SK-N-SH (cell line): Measurements from ENCODE around the gene R3HDM2. TPM values are rescaled to one million over a fixed set of nuclear protein-coding genes. Genes with fewer than 3 reads are reported as not detected.

Source experiments
- CTCF ChIA-PET: fragments of 300-600, 350-600 bp; formaldehyde crosslinking; extraction: SDS; loops from one replicate; lab custom pipeline; 2021; lab: Yijun Ruan, JAX
- POLR2A ChIA-PET: fragments of 350-600 bp; sonication (Branson Sonifier 250); formaldehyde crosslinking; extraction: SDS; loops from one replicate; lab custom pipeline; 2020; ENCODE audit warnings: antibody characterized with exemption, inconsistent platforms; lab: Yijun Ruan, JAX
- DNase-seq: peaks from one replicate; pipeline ENCODE4 v3.0.0; 2012
- H2AFZ ChIP-seq: fragments of 200-600 bp; sonication (generic); 2 replicates; pipeline ENCODE4 v1.8.1; 2016; ENCODE audit warnings: antibody characterized with exemption, mild to moderate bottlenecking, low read depth
- H3F3A ChIP-seq: fragments of 200-600 bp; sonication (generic); replicated peaks from 2 replicates; pipeline ENCODE3; 2016; ENCODE audit warnings: antibody characterized with exemption, mild to moderate bottlenecking; ENCODE audit not compliant: insufficient read depth
- H3K27ac ChIP-seq, 2 experiments: fragments of 200-500 bp in 1 of 2; fragments of 200-600 bp in 1 of 2; sonication (Bioruptor generic) in 1 of 2; sonication (generic), shearing (Covaris generic) in 1 of 2; 2 replicates each; pipeline versions ENCODE4 v1.5.1 to v1.6.1; 2014 to 2016; ENCODE audit warnings: low read depth in 2 of 2, inconsistent platforms in 1 of 2, low read length in 1 of 2, mild to moderate bottlenecking in 1 of 2, mixed read lengths in 1 of 2
- H3K27me3 ChIP-seq: fragments of 200-600 bp; sonication (generic), shearing (Covaris generic); 2 replicates; pipeline ENCODE4 v1.6.1; 2016; ENCODE audit warnings: mixed run types; ENCODE audit not compliant: insufficient read depth
- H3K36me3 ChIP-seq, 2 experiments: fragments of 200-500 bp in 1 of 2; fragments of 200-600 bp in 1 of 2; sonication (Bioruptor generic) in 1 of 2; sonication (generic) in 1 of 2; replicated peaks in 1 of 2; 2 replicates each; pipeline versions ENCODE3 to v1.5.1; 2014 to 2016; ENCODE audit warnings: low read length in 1 of 2, mild to moderate bottlenecking in 1 of 2; ENCODE audit not compliant: insufficient read depth in 2 of 2, control insufficient read depth in 1 of 2
- H3K4me1 ChIP-seq, 2 experiments: fragments of 200-500 bp in 1 of 2; fragments of 200-600 bp in 1 of 2; sonication (Bioruptor generic) in 1 of 2; sonication (generic), shearing (Covaris generic) in 1 of 2; 2 replicates each; pipeline versions ENCODE4 v1.5.1 to v1.6.1; 2014 to 2016; ENCODE audit warnings: low read depth in 1 of 2, low read length in 1 of 2, mixed run types in 1 of 2; ENCODE audit not compliant: insufficient read depth in 2 of 2, control insufficient read depth in 1 of 2
- H3K4me2 ChIP-seq: fragments of 200-600 bp; sonication (generic), shearing (Covaris generic); 2 replicates; pipeline ENCODE4 v1.6.1; 2017; ENCODE audit warnings: mixed run types
- H3K4me3 ChIP-seq, 2 experiments: fragments of 200-500 bp in 1 of 2; fragments of 200-600 bp in 1 of 2; sonication (Bioruptor generic) in 1 of 2; sonication (generic), shearing (Covaris generic) in 1 of 2; 2 replicates each; pipeline versions ENCODE4 v1.5.1 to v1.8.1; 2014 to 2016; ENCODE audit warnings: low read depth in 2 of 2, inconsistent platforms in 1 of 2, low read length in 1 of 2, mild to moderate bottlenecking in 1 of 2, mixed read lengths in 1 of 2, moderate library complexity in 1 of 2
- H3K79me2 ChIP-seq: fragments of 200-600 bp; sonication (generic); 2 replicates; pipeline ENCODE4 v1.8.1; 2017; ENCODE audit warnings: mild to moderate bottlenecking; ENCODE audit not compliant: insufficient read depth
- H3K9ac ChIP-seq: fragments of 200-600 bp; sonication (generic); 2 replicates; pipeline ENCODE4 v1.6.1; 2017; ENCODE audit warnings: mixed run types
- H3K9me2 ChIP-seq: fragments of 200-600 bp; sonication (generic); 2 replicates; pipeline ENCODE4 v1.6.1; 2017; ENCODE audit warnings: mixed run types
- H3K9me3 ChIP-seq: fragments of 200-600 bp; sonication (generic); 2 replicates; pipeline ENCODE4 v1.6.1; 2017; ENCODE audit warnings: mixed run types, mild to moderate bottlenecking, moderate library complexity
- H4K20me1 ChIP-seq: fragments of 200-600 bp; sonication (generic); 2 replicates; pipeline ENCODE4 v1.6.1; 2017; ENCODE audit warnings: mild to moderate bottlenecking, mixed run types; ENCODE audit not compliant: insufficient read depth
- FOSL2 ChIP-seq: IDR thresholded peaks from 2 replicates; pipeline ENCODE4 v1.4.0; 2012; ENCODE audit warnings: low read depth, mild to moderate bottlenecking, moderate library complexity, borderline replicate concordance
- FOXJ3 ChIP-seq: sonication (generic); formaldehyde crosslinking; IDR thresholded peaks from 2 replicates; pipeline ENCODE4 v1.5.1; 2020; ENCODE audit warnings: mild to moderate bottlenecking, missing genetic modification reagents
- GATA2 ChIP-seq: sonication (generic); formaldehyde crosslinking; IDR thresholded peaks from 2 replicates; pipeline ENCODE4 v1.5.0; 2020; ENCODE audit warnings: mild to moderate bottlenecking, missing genetic modification reagents
- IRF3 ChIP-seq: fragments of 150-350 bp; IDR thresholded peaks from 2 replicates; pipeline ENCODE4 v1.6.1; 2016; ENCODE audit warnings: mild to moderate bottlenecking, low read depth, low read length
- JUND ChIP-seq: IDR thresholded peaks from 2 replicates; pipeline ENCODE4 v1.4.0; 2012
- NRF1 ChIP-seq: IDR thresholded peaks from 2 replicates; pipeline ENCODE4 v1.6.1; 2012; ENCODE audit warnings: low read depth, mild to moderate bottlenecking, low read length
- RAD21 ChIP-seq: IDR thresholded peaks from 2 replicates; pipeline ENCODE4 v1.6.1; 2012; ENCODE audit warnings: mild to moderate bottlenecking, low read length
- REST ChIP-seq: IDR thresholded peaks from 2 replicates; pipeline ENCODE4 v1.6.1; 2012; ENCODE audit warnings: mild to moderate bottlenecking, low read depth, low read length, moderate library complexity
- YY1 ChIP-seq: IDR thresholded peaks from 2 replicates; pipeline ENCODE4 v1.4.0; 2012; ENCODE audit warnings: low read depth, mild to moderate bottlenecking
- WGBS: methylation state at CpG from one replicate; pipeline ENCODE4 v1.1.6; 2017; ENCODE audit warnings: low lambda C conversion rate; 5-methylcytosine and 5-hydroxymethylcytosine counted together
- polyA plus RNA-seq, 3 experiments: library from polyadenylated mRNA; depleted of rRNA; stranded (reverse); fragments of >200 nt; gene quantifications; 2 replicates each; pipeline ENCODE4 v1.2.3, GENCODE V29; 2012
- TF ChIP-seq, protein P1 (sequence below): IDR thresholded peaks from 2 replicates; pipeline ENCODE4 v1.4.0; 2012; ENCODE audit warnings: low read depth, borderline replicate concordance
- TF ChIP-seq, protein P2 (sequence below): fragments of 200-600 bp; sonication (generic); IDR thresholded peaks from 2 replicates; pipeline ENCODE4 v1.6.1; 2017; ENCODE audit warnings: antibody characterized with exemption, mild to moderate bottlenecking, moderate library complexity
- TF ChIP-seq, protein P3 (sequence below): IDR thresholded peaks from 2 replicates; pipeline ENCODE4; 2012

The R3HDM2 gene
- polyA plus RNA-seq, 1 of the 3 experiments (the other 2 are of a cell fraction) = 23.1 TPM

DNA sequence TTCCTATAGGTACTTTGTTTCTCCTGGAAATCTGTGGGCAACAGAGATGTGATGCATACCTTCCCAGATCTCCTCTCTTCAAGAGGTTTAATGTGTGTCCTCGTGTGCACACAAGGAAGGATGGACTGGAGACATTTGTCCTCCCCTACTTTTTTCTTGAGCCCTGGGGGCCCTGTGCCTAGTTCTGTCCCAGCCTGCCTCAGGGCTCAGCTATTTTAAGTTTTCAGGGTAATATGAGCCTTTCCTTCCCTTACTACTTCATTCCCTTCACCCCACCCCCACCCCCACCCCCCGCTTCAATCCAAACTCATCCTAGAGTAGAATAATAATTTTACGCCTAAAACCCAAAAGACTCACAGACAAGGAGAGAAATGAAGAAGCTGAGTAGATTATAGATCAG is 180.3 kb downstream of the R3HDM2 start:
- peaks cover 4 to 9% of the 10 kb centered on the region in 2 experiments for H3K36me3 ChIP-seq
- no peak for DNase-seq
- H2AFZ ChIP-seq = no peak overlapping the region
- no peaks in the 10 kb centered on the region for H3K9me3 ChIP-seq
- no peak overlapping the region for H3K4me3 ChIP-seq
- CTCF ChIA-PET = interaction anchor here (1.0 to 31.5 kb wide), 10 partner anchors 10 to 209 kb away, joined by 3 to 937 read pairs (median 10); partner anchors contain the start of genes GLI1 and NXPH4
- H3K4me2 ChIP-seq = no peak overlapping the region
- no peaks in the 10 kb centered on the region for H3K9me2 ChIP-seq
- TF ChIP-seq, protein P1, sequence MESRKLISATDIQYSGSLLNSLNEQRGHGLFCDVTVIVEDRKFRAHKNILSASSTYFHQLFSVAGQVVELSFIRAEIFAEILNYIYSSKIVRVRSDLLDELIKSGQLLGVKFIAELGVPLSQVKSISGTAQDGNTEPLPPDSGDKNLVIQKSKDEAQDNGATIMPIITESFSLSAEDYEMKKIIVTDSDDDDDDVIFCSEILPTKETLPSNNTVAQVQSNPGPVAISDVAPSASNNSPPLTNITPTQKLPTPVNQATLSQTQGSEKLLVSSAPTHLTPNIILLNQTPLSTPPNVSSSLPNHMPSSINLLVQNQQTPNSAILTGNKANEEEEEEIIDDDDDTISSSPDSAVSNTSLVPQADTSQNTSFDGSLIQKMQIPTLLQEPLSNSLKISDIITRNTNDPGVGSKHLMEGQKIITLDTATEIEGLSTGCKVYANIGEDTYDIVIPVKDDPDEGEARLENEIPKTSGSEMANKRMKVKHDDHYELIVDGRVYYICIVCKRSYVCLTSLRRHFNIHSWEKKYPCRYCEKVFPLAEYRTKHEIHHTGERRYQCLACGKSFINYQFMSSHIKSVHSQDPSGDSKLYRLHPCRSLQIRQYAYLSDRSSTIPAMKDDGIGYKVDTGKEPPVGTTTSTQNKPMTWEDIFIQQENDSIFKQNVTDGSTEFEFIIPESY = no peak
- TF ChIP-seq JUND = no peak
- TF ChIP-seq REST = no peak
- TF ChIP-seq, protein P2, sequence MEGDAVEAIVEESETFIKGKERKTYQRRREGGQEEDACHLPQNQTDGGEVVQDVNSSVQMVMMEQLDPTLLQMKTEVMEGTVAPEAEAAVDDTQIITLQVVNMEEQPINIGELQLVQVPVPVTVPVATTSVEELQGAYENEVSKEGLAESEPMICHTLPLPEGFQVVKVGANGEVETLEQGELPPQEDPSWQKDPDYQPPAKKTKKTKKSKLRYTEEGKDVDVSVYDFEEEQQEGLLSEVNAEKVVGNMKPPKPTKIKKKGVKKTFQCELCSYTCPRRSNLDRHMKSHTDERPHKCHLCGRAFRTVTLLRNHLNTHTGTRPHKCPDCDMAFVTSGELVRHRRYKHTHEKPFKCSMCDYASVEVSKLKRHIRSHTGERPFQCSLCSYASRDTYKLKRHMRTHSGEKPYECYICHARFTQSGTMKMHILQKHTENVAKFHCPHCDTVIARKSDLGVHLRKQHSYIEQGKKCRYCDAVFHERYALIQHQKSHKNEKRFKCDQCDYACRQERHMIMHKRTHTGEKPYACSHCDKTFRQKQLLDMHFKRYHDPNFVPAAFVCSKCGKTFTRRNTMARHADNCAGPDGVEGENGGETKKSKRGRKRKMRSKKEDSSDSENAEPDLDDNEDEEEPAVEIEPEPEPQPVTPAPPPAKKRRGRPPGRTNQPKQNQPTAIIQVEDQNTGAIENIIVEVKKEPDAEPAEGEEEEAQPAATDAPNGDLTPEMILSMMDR = no peak
- no peak for TF ChIP-seq GATA2 (CRISPR knock-in tag)
- no peaks in the 10 kb centered on the region for H3K27me3 ChIP-seq
- WGBS = 95% methylated on average over 3 of the region's 3 CpGs
- no peaks in the 10 kb centered on the region for H3K79me2 ChIP-seq
- H3K27ac ChIP-seq = no peak overlapping the region
- POLR2A ChIA-PET = no interaction called here
- H3K9ac ChIP-seq = no peak overlapping the region
- no peaks in the 10 kb centered on the region for H4K20me1 ChIP-seq
- H3K4me1 ChIP-seq = no peaks in the 10 kb centered on the region
- H3F3A ChIP-seq = no peaks in the 10 kb centered on the region

GRCh38 chr12:57248934-57249742 is 181.7 kb downstream of the R3HDM2 start:
- Histone ChIP-seq H3K4me1 (no peaks in the 10 kb centered on the region; a peak in 1 of 4 replicates), H3K4me2 (no peak overlapping the region), H3K9ac (no peak overlapping the region), H3K27ac (no peak overlapping the region), H4K20me1 (no peaks in the 10 kb centered on the region), H3F3A (peaks cover 3% of the 10 kb centered on the region), H3K9me2 (no peaks in the 10 kb centered on the region), H3K4me3 (no peak overlapping the region), H3K27me3 (no peaks in the 10 kb centered on the region), H2AFZ (no peak overlapping the region), H3K9me3 (no peaks in the 10 kb centered on the region), H3K79me2 (no peaks in the 10 kb centered on the region), H3K36me3 (peaks cover 0 to 3% of the 10 kb centered on the region in 2 experiments)
- ChIA-PET POLR2A (interaction anchor here (0.5 kb wide), 1 partner anchor 9 kb away, joined by 3 read pairs; no protein-coding TSS in a partner anchor), CTCF (interaction anchor here (0.7 to 31.5 kb wide), 10 partner anchors 8 to 210 kb away, joined by 3 to 937 read pairs (median 8); partner anchors contain the start of genes GLI1 and NXPH4)
- WGBS = 86% methylated on average over 7 of the region's 7 CpGs
- no peak for DNase-seq
- TF ChIP-seq, protein P3, sequence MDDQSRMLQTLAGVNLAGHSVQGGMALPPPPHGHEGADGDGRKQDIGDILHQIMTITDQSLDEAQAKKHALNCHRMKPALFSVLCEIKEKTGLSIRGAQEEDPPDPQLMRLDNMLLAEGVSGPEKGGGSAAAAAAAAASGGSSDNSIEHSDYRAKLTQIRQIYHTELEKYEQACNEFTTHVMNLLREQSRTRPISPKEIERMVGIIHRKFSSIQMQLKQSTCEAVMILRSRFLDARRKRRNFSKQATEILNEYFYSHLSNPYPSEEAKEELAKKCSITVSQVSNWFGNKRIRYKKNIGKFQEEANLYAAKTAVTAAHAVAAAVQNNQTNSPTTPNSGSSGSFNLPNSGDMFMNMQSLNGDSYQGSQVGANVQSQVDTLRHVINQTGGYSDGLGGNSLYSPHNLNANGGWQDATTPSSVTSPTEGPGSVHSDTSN = no peak
- TF ChIP-seq FOXJ3 (no peak), FOSL2 (no peak), YY1 (no peak), NRF1 (no peak), JUND (no peak), RAD21 (no peak), IRF3 (no peak)
- TF ChIP-seq, protein P2 = no peak
